ENCODE results near the gene RB1.

DNA sequence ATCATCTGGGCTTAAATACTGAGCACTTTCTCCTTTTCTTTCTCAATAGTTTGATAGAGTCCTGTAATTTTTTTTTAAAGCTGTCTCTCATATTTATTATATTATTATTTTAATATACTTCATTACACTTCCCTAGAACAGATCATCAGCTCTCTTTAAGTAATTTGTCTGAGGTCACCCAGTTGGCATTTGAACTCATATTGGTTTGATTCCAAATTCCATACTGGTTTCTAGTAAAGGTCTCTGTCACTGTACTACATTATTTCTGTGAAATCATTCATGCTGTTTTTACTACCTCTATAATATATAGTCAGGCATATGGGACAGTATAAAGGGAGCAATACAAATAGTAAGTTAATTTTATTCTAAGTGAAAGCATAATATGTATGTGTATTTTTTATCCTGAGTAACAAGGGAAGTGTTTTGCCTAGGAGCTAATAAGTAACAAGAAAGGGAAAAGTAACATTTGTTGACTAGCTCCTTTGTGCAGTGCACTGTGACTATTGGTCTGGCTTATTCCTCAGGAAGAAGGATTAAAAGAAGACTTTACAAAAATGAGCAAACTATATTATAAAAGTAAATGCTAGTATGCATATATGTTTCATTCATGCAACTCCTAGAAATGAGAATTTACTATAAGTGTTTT is 95.0 kb downstream of the RB1 start:
- TF ChIP-seq GATA2 (IDR thresholded peaks at IDR 0.05; ENCODE audit: low read depth, low read length) = no peak
- no peak for TF ChIP-seq GATA3 (IDR thresholded peaks at IDR 0.05; ENCODE audit: low read depth, low read length)
